ENCODE results near the gene TSPO.

DNA sequence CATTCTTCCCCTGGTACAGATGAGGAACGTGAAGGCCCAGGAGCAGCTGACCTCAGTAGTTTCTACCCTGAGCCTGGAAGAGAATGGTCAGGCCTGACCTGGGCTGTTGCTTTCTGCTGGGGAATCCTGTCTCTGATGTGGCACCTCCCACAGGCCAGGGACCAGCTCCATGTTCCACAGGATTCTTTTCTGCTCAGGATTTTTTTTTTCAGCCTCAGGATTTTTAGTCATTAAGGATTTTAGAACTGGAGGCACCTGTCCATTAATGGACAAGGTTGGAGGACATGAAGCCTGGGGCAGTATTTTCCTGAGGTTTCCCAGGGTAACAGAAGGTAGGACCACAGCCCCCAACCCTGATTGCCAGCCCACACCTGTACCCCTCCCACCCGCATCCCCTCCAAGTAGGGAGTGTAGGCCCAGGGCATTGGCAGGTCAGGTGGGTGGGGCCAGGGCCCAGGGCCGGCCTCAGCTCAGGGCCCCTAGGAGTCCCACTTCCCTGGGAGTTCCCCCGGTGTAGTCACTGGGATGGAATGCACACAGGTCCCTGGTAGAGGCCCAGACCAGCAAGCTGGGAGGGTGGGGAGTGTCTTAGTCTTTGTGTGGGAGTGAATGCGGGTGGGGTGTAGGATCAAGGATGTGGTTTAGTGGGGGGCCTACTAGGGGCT, 24.7 kb upstream of the TSPO start:
- no peak for TF ChIP-seq SP1 (IDR thresholded peaks at IDR 0.05)
- no peak for TF ChIP-seq ZNF384 (IDR thresholded peaks at IDR 0.05)
- TF ChIP-seq FOXA1 (IDR thresholded peaks at IDR 0.05): no peak
- TF ChIP-seq TARDBP (IDR thresholded peaks at IDR 0.05): no peak
- no peak for TF ChIP-seq FOXM1 (IDR thresholded peaks at IDR 0.05; ENCODE audit: borderline replicate concordance)
- TF ChIP-seq, protein P1, sequence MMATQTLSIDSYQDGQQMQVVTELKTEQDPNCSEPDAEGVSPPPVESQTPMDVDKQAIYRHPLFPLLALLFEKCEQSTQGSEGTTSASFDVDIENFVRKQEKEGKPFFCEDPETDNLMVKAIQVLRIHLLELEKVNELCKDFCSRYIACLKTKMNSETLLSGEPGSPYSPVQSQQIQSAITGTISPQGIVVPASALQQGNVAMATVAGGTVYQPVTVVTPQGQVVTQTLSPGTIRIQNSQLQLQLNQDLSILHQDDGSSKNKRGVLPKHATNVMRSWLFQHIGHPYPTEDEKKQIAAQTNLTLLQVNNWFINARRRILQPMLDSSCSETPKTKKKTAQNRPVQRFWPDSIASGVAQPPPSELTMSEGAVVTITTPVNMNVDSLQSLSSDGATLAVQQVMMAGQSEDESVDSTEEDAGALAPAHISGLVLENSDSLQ (IDR thresholded peaks at IDR 0.05): no peak
- TF ChIP-seq FOXK2 (IDR thresholded peaks at IDR 0.05): no peak
- TF ChIP-seq CTBP1 (IDR thresholded peaks at IDR 0.05; ENCODE audit: borderline replicate concordance): no peak
